HG03575 (cell line): ENCODE measurements around the gene ATXN1.
A peak's percentile ranks its signal among the peaks of the same experiment; 100 is the strongest.

ENCODE experiments used
- ATAC-seq: cut with Tn5 transposase; IDR thresholded peaks from one replicate; pipeline ENCODE4 v1.9.1; 2021; ENCODE audit not compliant: unreplicated experiment, insufficient number of reproducible peaks, low FRiP score; ENCODE audit errors: extremely low read depth

Gene ATXN1

GRCh38 chr6:16510245-16510644 lies 251.0 kb downstream of the ATXN1 start:
- no peak for ATAC-seq

GRCh38 chr6:16508959-16509358 lies 252.3 kb downstream of the ATXN1 start:
- ATAC-seq, result no peak

- no peak for ATAC-seq
These were observed 255.4 kb downstream of the ATXN1 start for GRCh38 chr6:16505711-16506357.

GRCh38 chr6:16504609-16505008 lies 256.7 kb downstream of the ATXN1 start:
- no peak for ATAC-seq

GRCh38 chr6:16503970-16504415 lies 257.3 kb downstream of the ATXN1 start:
- ATAC-seq, result peak; percentile 51

GRCh38 chr6:16503241-16503775 lies 258.0 kb downstream of the ATXN1 start:
- no peak for ATAC-seq

- ATAC-seq, result no peak
These were observed 262.3 kb downstream of the ATXN1 start for GRCh38 chr6:16498957-16499356.

GRCh38 chr6:16498237-16498636 lies 263.0 kb downstream of the ATXN1 start:
- no peak for ATAC-seq

- no peak for ATAC-seq
These were observed 264.1 kb downstream of the ATXN1 start for GRCh38 chr6:16496991-16497801.

GRCh38 chr6:16496210-16496609 lies 265.1 kb downstream of the ATXN1 start:
- ATAC-seq, result no peak

- ATAC-seq, result peak; percentile 61
These were observed 266.5 kb downstream of the ATXN1 start for GRCh38 chr6:16494793-16495192.

- no peak for ATAC-seq
These were observed 267.5 kb downstream of the ATXN1 start for GRCh38 chr6:16493802-16494201.

GRCh38 chr6:16493112-16493511 lies 268.1 kb downstream of the ATXN1 start:
- no peak for ATAC-seq

- ATAC-seq, result no peak
These were observed 269.5 kb downstream of the ATXN1 start for GRCh38 chr6:16491666-16492313.

GRCh38 chr6:16490616-16491015 lies 270.6 kb downstream of the ATXN1 start:
- no peak for ATAC-seq

- no peak for ATAC-seq
These were observed 272.4 kb downstream of the ATXN1 start for GRCh38 chr6:16488813-16489212.

GRCh38 chr6:16487996-16488674 lies 273.1 kb downstream of the ATXN1 start:
- ATAC-seq, result no peak

GRCh38 chr6:16486661-16487060 lies 274.6 kb downstream of the ATXN1 start:
- no peak for ATAC-seq

GRCh38 chr6:16483315-16483875 lies 277.9 kb downstream of the ATXN1 start:
- ATAC-seq, result no peak
